Measurements from ENCODE around the gene LMTK3. TPM values are rescaled to one million over a fixed set of nuclear protein-coding genes. Genes with fewer than 3 reads are reported as not detected.

Gene LMTK3
- total and polyA plus RNA-seq, 2 of the 4 experiments (the other 2 are of a cell fraction): 0.18 to 0.87 TPM

- intact Hi-C loops (cut with micrococcal nuclease) (no loop called here), dilution Hi-C loops (cut with HindIII; ENCODE audit: low sequenced_read_pairs, unreplicated experiment) (no loop called here), in situ Hi-C loops (cut with MboI; ENCODE audit: low sequenced_read_pairs) (no loop called here)
- H4K8ac ChIP-seq (ENCODE audit: low read depth in 2 of 2, low read length in 2 of 2): no peak overlapping the region
- ChIA-PET CTCF (no interaction called here), POLR2A (ENCODE audit: unreplicated experiment) (no interaction called here)
- no peak overlapping the region for H3K23ac ChIP-seq (ENCODE audit: low read depth, low read length)
- H3K9me1 ChIP-seq (ENCODE audit: insufficient read depth, low read length): no peaks in the 10 kb centered on the region
- H2BK5ac ChIP-seq (ENCODE audit: low read depth, low read length, poor library complexity, severe bottlenecking): peak overlapping the region; percentile 65
- H2AK5ac ChIP-seq (ENCODE audit: low read depth, low read length): no peak overlapping the region
- H3K56ac ChIP-seq (ENCODE audit: extremely low read depth, insufficient read depth, low read length): no peak overlapping the region
- no peak overlapping the region for H4K91ac ChIP-seq (ENCODE audit: insufficient read depth, low read depth, low read length)
- peaks cover 2% of the 10 kb centered on the region for H3K4me1 ChIP-seq (ENCODE audit: control insufficient read depth, insufficient read depth, low read length)
- no peak overlapping the region for H3K4me3 ChIP-seq (ENCODE audit: insufficient read depth, low read depth, low read length)
- no peaks in the 10 kb centered on the region for H3K79me1 ChIP-seq (ENCODE audit: low read depth in 1 of 2, low read length in 2 of 2)
- WGBS, 2 experiments (ENCODE audit: extremely low coverage in 2 of 2, insufficient read length in 1 of 2): no CpG with 5 or more reads among the region's 1 CpG
- no peak for DNase-seq
- no peak overlapping the region for H4K5ac ChIP-seq (ENCODE audit: low read depth, low read length)
- no peaks in the 10 kb centered on the region for H4K20me1 ChIP-seq (ENCODE audit: insufficient read depth, low read length)
- no peak overlapping the region for H3K18ac ChIP-seq (ENCODE audit: low read depth, low read length)
- BruUV-seq (replicated peaks): no TSS peak
- H2BK15ac ChIP-seq (ENCODE audit: low read depth, low read length): no peak overlapping the region
- no peaks in the 10 kb centered on the region for H3K36me3 ChIP-seq (ENCODE audit: control insufficient read depth, insufficient read depth, low read length)
- no peak overlapping the region for H3K9ac ChIP-seq (ENCODE audit: low read depth, low read length)
- H3K27ac ChIP-seq (ENCODE audit: insufficient read depth, low read length): no peak overlapping the region
- no peak overlapping the region for H2BK20ac ChIP-seq (ENCODE audit: low read depth, low read length)
- no peak overlapping the region for H2AK9ac ChIP-seq (replicated peaks; ENCODE audit: low read depth, low read length, poor library complexity)
- peaks cover 9% of the 10 kb centered on the region for H3K27me3 ChIP-seq (ENCODE audit: control insufficient read depth, insufficient read depth, low read length)
- H2AFZ ChIP-seq (replicated peaks; ENCODE audit: low read length, poor library complexity): no peak overlapping the region
- no peak overlapping the region for H2BK120ac ChIP-seq (ENCODE audit: low read depth, low read length)
- ATAC-seq (ENCODE audit: low read depth): no peak
- no peak overlapping the region for H3K4me2 ChIP-seq (ENCODE audit: low read depth, low read length)
- TF ChIP-seq USF2 (IDR thresholded peaks at IDR 0.05; ENCODE audit: low read depth, low read length) (no peak), ELK1 (IDR thresholded peaks at IDR 0.05; ENCODE audit: borderline replicate concordance, low read depth, low read length) (no peak), POLR2A (IDR thresholded peaks at IDR 0.05; ENCODE audit: low read depth, low read length) (no peak), MXI1 (IDR thresholded peaks at IDR 0.05; ENCODE audit: borderline replicate concordance, low read depth, low read length) (no peak), BHLHE40 (IDR thresholded peaks at IDR 0.05; ENCODE audit: low read depth, low read length) (no peak), NFE2L2 (IDR thresholded peaks at IDR 0.05; ENCODE audit: low read depth, low read length) (no peak), MAFK (IDR thresholded peaks at IDR 0.05; ENCODE audit: low read depth, low read length) (no peak), CHD1 (IDR thresholded peaks at IDR 0.05; ENCODE audit: low read depth, low read length) (no peak), RFX5 (IDR thresholded peaks at IDR 0.05; ENCODE audit: low read depth, low read length) (no peak), MAZ (IDR thresholded peaks at IDR 0.05; ENCODE audit: borderline replicate concordance, low read depth, low read length) (no peak), CTCF (conservative IDR thresholded peaks at IDR 0.05; ENCODE audit: low read depth, low read length) (no peak)
- H3K9me3 ChIP-seq (ENCODE audit: control insufficient read depth, insufficient read depth, low read length): no peaks in the 10 kb centered on the region
- H3K14ac ChIP-seq (replicated peaks; ENCODE audit: low read depth, low read length): no peak overlapping the region
- H3K4ac ChIP-seq (ENCODE audit: low read depth, low read length): no peak overlapping the region
These were observed 36.7 kb upstream of the LMTK3 start for GRCh38 chr19:48548253-48548911.

Data from IMR-90 (cell line).